GM18502 (cell line): ENCODE measurements around the gene PDCD7.
A peak's percentile ranks its signal among the peaks of the same experiment; 100 is the strongest.
"Not testable (repeated sequence)": the region's sequence is repeated elsewhere in the genome, so short reads cannot be mapped to it uniquely, and the experiment has no call there.

Experiments
- ATAC-seq: cut with Tn5 transposase; IDR thresholded peaks from one replicate; pipeline ENCODE4 v1.9.1; 2021; ENCODE audit warnings: mild to moderate bottlenecking; ENCODE audit not compliant: unreplicated experiment, poor library complexity

Gene PDCD7

GRCh38 chr15:65132878-65133547 lies 595 bp downstream of the PDCD7 start:
- peak; percentile 45 for ATAC-seq

- ATAC-seq: no peak
Measured at GRCh38 chr15:65130941-65131340, 2.7 kb downstream of the PDCD7 start.

- no peak for ATAC-seq
Measured at GRCh38 chr15:65115542-65115941, 18.1 kb downstream of the PDCD7 start.

- no peak for ATAC-seq
Measured at GRCh38 chr15:65115086-65115485, 18.5 kb downstream of the PDCD7 start, which contains the start of gene UBAP1L. UBAP1L (minus strand) TSS chr15:65115200; CDS start chr15:65106215, 8,985 bp downstream.

GRCh38 chr15:65110676-65111292 lies 22.8 kb downstream of the PDCD7 start:
- no peak for ATAC-seq

GRCh38 chr15:65106011-65106590 lies 27.5 kb downstream of the PDCD7 start:
- ATAC-seq: no peak

- ATAC-seq: no peak
Measured at GRCh38 chr15:65105038-65105437, 28.6 kb downstream of the PDCD7 start.

GRCh38 chr15:65102912-65103311 lies 30.7 kb downstream of the PDCD7 start:
- ATAC-seq: no peak

- ATAC-seq: no peak
Measured at GRCh38 chr15:65101891-65102708, 31.5 kb downstream of the PDCD7 start.

GRCh38 chr15:65101411-65101890 lies 32.2 kb downstream of the PDCD7 start:
- ATAC-seq: no peak

GRCh38 chr15:65100442-65100841 lies 33.2 kb downstream of the PDCD7 start:
- ATAC-seq: no peak

GRCh38 chr15:65099801-65100200 lies 33.8 kb downstream of the PDCD7 start:
- not testable (repeated sequence) for ATAC-seq

GRCh38 chr15:65099336-65099735 lies 34.3 kb downstream of the PDCD7 start:
- no peak for ATAC-seq

- ATAC-seq: no peak
Measured at GRCh38 chr15:65097651-65098263, 35.9 kb downstream of the PDCD7 start.

- ATAC-seq: no peak
Measured at GRCh38 chr15:65096481-65097385, 36.9 kb downstream of the PDCD7 start.

GRCh38 chr15:65095747-65096104 lies 37.9 kb downstream of the PDCD7 start:
- ATAC-seq: no peak

- ATAC-seq: no peak
Measured at GRCh38 chr15:65095011-65095746, 38.4 kb downstream of the PDCD7 start.

- no peak for ATAC-seq
Measured at GRCh38 chr15:65094294-65094995, 39.2 kb downstream of the PDCD7 start.
